HG03103 (cell line): ENCODE data around the gene DGLUCY.
"Not testable (repeated sequence)": the region's sequence is repeated elsewhere in the genome, so short reads cannot be mapped to it uniquely, and the experiment has no call there.

Experiments used
- ATAC-seq: cut with Tn5 transposase; IDR thresholded peaks from one replicate; pipeline ENCODE4 v1.9.1; 2021; ENCODE audit warnings: low read depth; ENCODE audit not compliant: unreplicated experiment

DGLUCY gene

GRCh38 chr14:91164676-91165075, 50.8 kb downstream of the DGLUCY start:
- no peak for ATAC-seq

GRCh38 chr14:91167380-91167770, 53.5 kb downstream of the DGLUCY start:
- no peak for ATAC-seq

GRCh38 chr14:91169951-91170350, 56.1 kb downstream of the DGLUCY start:
- no peak for ATAC-seq

- ATAC-seq = no peak
Observed at GRCh38 chr14:91170504-91171121, 56.7 kb downstream of the DGLUCY start.

GRCh38 chr14:91171291-91171690, 57.4 kb downstream of the DGLUCY start:
- no peak for ATAC-seq

- no peak for ATAC-seq
Observed at GRCh38 chr14:91173221-91173670, 59.4 kb downstream of the DGLUCY start.

GRCh38 chr14:91173904-91174303, 60.0 kb downstream of the DGLUCY start:
- no peak for ATAC-seq

GRCh38 chr14:91175291-91176201, 61.7 kb downstream of the DGLUCY start:
- no peak for ATAC-seq

- ATAC-seq = no peak
Observed at GRCh38 chr14:91177073-91178034, 63.5 kb downstream of the DGLUCY start.

GRCh38 chr14:91180611-91181010, 66.7 kb downstream of the DGLUCY start:
- ATAC-seq = no peak

GRCh38 chr14:91182753-91183152, 68.9 kb downstream of the DGLUCY start:
- ATAC-seq = not testable (repeated sequence)

- ATAC-seq = no peak
Observed at GRCh38 chr14:91184559-91184958, 70.7 kb downstream of the DGLUCY start.

- no peak for ATAC-seq
Observed at GRCh38 chr14:91185721-91186120, 71.8 kb downstream of the DGLUCY start.

GRCh38 chr14:91186515-91187066, 72.7 kb downstream of the DGLUCY start:
- ATAC-seq = no peak

- ATAC-seq = no peak
Observed at GRCh38 chr14:91187271-91187670, 73.4 kb downstream of the DGLUCY start.

- ATAC-seq = no peak
Observed at GRCh38 chr14:91190853-91191252, 77.0 kb downstream of the DGLUCY start.

- ATAC-seq = no peak
Observed at GRCh38 chr14:91193069-91193468, 79.2 kb downstream of the DGLUCY start.

GRCh38 chr14:91195881-91196280, 82.0 kb downstream of the DGLUCY start:
- no peak for ATAC-seq

GRCh38 chr14:91197631-91198030, 83.8 kb downstream of the DGLUCY start:
- no peak for ATAC-seq

- ATAC-seq = not testable (repeated sequence)
Observed at GRCh38 chr14:91200802-91201201, 86.9 kb downstream of the DGLUCY start.
